Activated B cell treated with CpG ODN at 0.5 μM for 24 hours (primary cell): ENCODE data around the gene VPS13A. TPM values are rescaled to one million over a fixed set of nuclear protein-coding genes. Genes with fewer than 3 reads are reported as not detected.

Experiments used
- ATAC-seq: fragments of 200-7000 bp; cut with Tn5 transposase; one replicate; pipeline ENCODE4 v1.10.0; 2021; ENCODE audit warnings: low read depth, mild to moderate bottlenecking, moderate library complexity
- CTCF ChIA-PET: fragments of 350-600 bp; sonication (Branson Sonifier 250); formaldehyde crosslinking; loops from one replicate; lab custom pipeline; 2021; ENCODE audit warnings: antibody characterized with exemption; lab: Charles Lee
- POLR2A ChIA-PET: fragments of 350-600 bp; sonication (Branson Sonifier 250); formaldehyde crosslinking; loops from one replicate; lab custom pipeline; 2021; ENCODE audit warnings: antibody characterized with exemption; lab: Charles Lee
- DNase-seq: peaks from one replicate; pipeline ENCODE4 v3.0.0; 2022
- H3K27ac Mint-ChIP-seq: one replicate; pipeline ENCODE4 v1.8.0; 2020; ENCODE audit warnings: mixed read lengths
- H3K27me3 Mint-ChIP-seq: one replicate; pipeline ENCODE4 v1.8.0; 2021; ENCODE audit warnings: mixed read lengths
- H3K36me3 Mint-ChIP-seq: one replicate; pipeline ENCODE4 v1.8.0; 2021; ENCODE audit warnings: low read depth, mixed read lengths
- H3K4me1 Mint-ChIP-seq: one replicate; pipeline ENCODE4 v1.8.0; 2021; ENCODE audit warnings: mixed read lengths
- H3K4me3 Mint-ChIP-seq: one replicate; pipeline ENCODE4 v1.8.0; 2020; ENCODE audit warnings: mild to moderate bottlenecking, mixed read lengths
- H3K9me3 Mint-ChIP-seq: one replicate; pipeline ENCODE4 v1.8.0; 2020; ENCODE audit warnings: mixed read lengths
- CTCF ChIP-seq: fragments of 200-600 bp; IDR thresholded peaks from one replicate; pipeline ENCODE4 v1.8.0; 2022; ENCODE audit warnings: antibody characterized with exemption, mild to moderate bottlenecking
- intact Hi-C: fragments of 100-400 bp; cut with micrococcal nuclease; formaldehyde crosslinking; loops from one replicate; pipeline ENCODE4 v1.15.1; 2024
- total RNA-seq: library from RNA; stranded (reverse); gene quantifications from 2 replicates; pipeline ENCODE4 v1.2.3, GENCODE V29; 2022

The VPS13A gene
- total RNA-seq, 1 donor from 2014 or later = 69.8 TPM

GRCh38 chr9:77283991-77284390, 106.7 kb downstream of the VPS13A start:
- POLR2A ChIA-PET = interaction anchor here (0.7 kb wide), 1 partner anchor 32 kb away, joined by 5 read pairs; no protein-coding TSS in a partner anchor
- H3K36me3 Mint-ChIP-seq = peaks cover 65% of the 10 kb centered on the region
- no peak for DNase-seq

GRCh38 chr9:77284616-77285015, 107.3 kb downstream of the VPS13A start:
- TF ChIP-seq CTCF = no peak
- no peaks in the 10 kb centered on the region for H3K4me1 Mint-ChIP-seq
- no peaks in the 10 kb centered on the region for H3K27me3 Mint-ChIP-seq
- ATAC-seq (no peak), DNase-seq (no peak)
- CTCF ChIA-PET = no interaction called here
- H3K36me3 Mint-ChIP-seq = peaks cover 65% of the 10 kb centered on the region
- H3K27ac Mint-ChIP-seq = no peak overlapping the region
- intact Hi-C loops = no loop called here
- peaks cover 17% of the 10 kb centered on the region for H3K9me3 Mint-ChIP-seq
- POLR2A ChIA-PET = no interaction called here
- no peak overlapping the region for H3K4me3 Mint-ChIP-seq

More at GRCh38 chr9:77283991-77284390, 106.7 kb downstream of the VPS13A start:
- Mint-ChIP-seq H3K9me3 (peaks cover 17% of the 10 kb centered on the region), H3K4me3 (no peak overlapping the region), H3K27ac (no peak overlapping the region), H3K27me3 (no peaks in the 10 kb centered on the region), H3K4me1 (no peaks in the 10 kb centered on the region)
- ATAC-seq = no peak
- CTCF ChIA-PET = no interaction called here
- no peak for TF ChIP-seq CTCF
- intact Hi-C loops = no loop called here

- intact Hi-C loops = no loop called here
- no peak overlapping the region for H3K27ac Mint-ChIP-seq
- no peak overlapping the region for H3K4me3 Mint-ChIP-seq
- ATAC-seq (no peak), DNase-seq (no peak)
- POLR2A ChIA-PET = no interaction called here
- H3K36me3 Mint-ChIP-seq = peaks cover 63% of the 10 kb centered on the region
- peaks cover 17% of the 10 kb centered on the region for H3K9me3 Mint-ChIP-seq
- H3K27me3 Mint-ChIP-seq = no peaks in the 10 kb centered on the region
- H3K4me1 Mint-ChIP-seq = no peaks in the 10 kb centered on the region
- no peak for TF ChIP-seq CTCF
- CTCF ChIA-PET = no interaction called here
Measured at GRCh38 chr9:77290373-77290772, 113.0 kb downstream of the VPS13A start.

- Mint-ChIP-seq H3K9me3 (peaks cover 17% of the 10 kb centered on the region), H3K4me1 (no peaks in the 10 kb centered on the region), H3K36me3 (peaks cover 52% of the 10 kb centered on the region), H3K4me3 (no peak overlapping the region), H3K27me3 (no peaks in the 10 kb centered on the region), H3K27ac (no peak overlapping the region)
- ATAC-seq (no peak), DNase-seq (no peak)
- no peak for TF ChIP-seq CTCF
- ChIA-PET POLR2A (no interaction called here), CTCF (no interaction called here)
- intact Hi-C loops = no loop called here
Measured at GRCh38 chr9:77291714-77292113, 114.4 kb downstream of the VPS13A start.

- no peak overlapping the region for H3K27ac Mint-ChIP-seq
- H3K9me3 Mint-ChIP-seq = peaks cover under 1% of the 10 kb centered on the region
- DNase-seq (no peak), ATAC-seq (no peak)
- no peak for TF ChIP-seq CTCF
- no peaks in the 10 kb centered on the region for H3K27me3 Mint-ChIP-seq
- ChIA-PET POLR2A (no interaction called here), CTCF (no interaction called here)
- no peaks in the 10 kb centered on the region for H3K4me1 Mint-ChIP-seq
- intact Hi-C loops = no loop called here
- H3K36me3 Mint-ChIP-seq = peaks cover 34% of the 10 kb centered on the region
- no peak overlapping the region for H3K4me3 Mint-ChIP-seq
Measured at GRCh38 chr9:77293949-77294348, 116.6 kb downstream of the VPS13A start.
